NCI-H748 (cell line): ENCODE results near the gene ADH1A.
"Not testable (repeated sequence)": the region's sequence is repeated elsewhere in the genome, so short reads cannot be mapped to it uniquely, and the experiment has no call there.

ENCODE experiments used
- DNase-seq: peaks from one replicate; lab custom pipeline; 2025; ENCODE audit not compliant: unreplicated experiment; lab: John Stamatoyannopoulos, UW

The ADH1A gene

DNA sequence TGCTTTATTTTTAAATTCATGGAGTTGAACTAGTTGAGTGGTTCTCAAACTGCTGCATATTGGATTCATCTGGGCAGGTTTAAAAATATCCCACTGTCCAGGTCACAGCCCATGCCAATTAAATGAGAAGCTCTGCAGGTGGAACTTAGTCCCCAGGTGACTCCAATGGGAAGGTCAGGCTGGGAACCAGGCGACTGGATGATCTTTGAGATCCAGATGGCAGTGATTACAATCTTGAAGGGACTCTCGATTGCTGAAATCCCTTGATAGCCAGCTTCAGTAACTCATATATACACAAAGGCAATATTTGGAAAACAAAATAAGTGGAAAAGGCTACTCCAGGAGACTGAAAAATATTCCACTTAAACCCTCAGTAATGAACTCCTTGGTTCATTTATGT, 8.1 kb downstream of the ADH1A start:
- DNase-seq = no peak

DNA sequence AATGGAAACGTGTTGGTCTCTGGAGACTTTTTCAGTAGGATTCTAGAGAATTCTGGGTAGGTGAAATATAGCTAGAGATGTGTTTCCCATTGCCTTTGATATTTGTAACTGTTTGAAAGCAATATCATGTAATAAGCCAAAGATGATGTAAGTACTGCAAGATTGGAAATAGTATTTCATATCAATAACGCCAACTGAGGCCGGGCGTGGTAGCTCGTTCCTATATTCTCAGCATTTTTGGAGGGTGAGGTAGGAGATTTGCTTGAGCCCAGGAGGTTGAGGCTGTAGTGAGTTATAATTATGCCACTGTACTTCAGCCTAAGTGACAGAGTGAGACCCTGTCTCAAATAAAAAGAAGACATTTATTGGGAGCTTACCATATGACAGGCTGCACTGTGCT, 9.5 kb downstream of the ADH1A start:
- DNase-seq = no peak

DNA sequence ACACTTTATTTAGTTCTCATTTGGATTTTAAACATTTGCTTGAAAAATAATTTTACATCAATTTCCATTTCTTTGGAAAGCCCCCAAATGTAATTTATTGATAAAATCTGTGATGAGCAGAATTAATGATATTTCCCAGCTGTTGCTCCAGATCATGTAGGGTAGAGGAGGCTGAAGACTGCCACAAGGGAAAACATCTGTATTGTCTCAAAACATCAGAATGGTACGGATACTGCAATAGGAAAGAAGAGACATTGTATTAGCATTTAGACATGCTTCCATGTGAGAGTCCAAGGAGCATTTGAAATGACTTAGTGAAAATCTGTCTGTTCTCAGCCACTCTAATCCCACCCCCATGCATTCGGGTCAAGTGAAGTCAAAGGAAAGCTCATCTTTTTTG, 14.4 kb downstream of the ADH1A start:
- DNase-seq = no peak

DNA sequence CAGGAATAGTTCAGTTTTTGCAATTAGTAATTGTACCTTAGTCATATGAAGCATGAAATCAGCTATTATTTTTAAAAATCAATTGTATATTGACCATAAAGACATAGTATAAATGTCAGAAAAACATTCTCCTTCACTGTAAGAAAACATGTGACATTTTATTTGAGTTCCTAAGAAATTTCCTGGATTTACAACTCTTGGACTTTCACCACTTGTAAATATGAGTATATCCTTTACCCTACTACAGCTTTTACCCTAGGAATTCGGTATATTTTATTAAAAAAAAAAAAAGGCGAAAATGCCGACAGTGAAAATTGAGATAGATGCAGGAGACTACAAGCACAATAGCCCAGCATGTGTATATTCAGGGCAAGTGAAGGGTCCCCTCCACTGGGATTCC, 14.9 kb downstream of the ADH1A start:
- DNase-seq = no peak

DNA sequence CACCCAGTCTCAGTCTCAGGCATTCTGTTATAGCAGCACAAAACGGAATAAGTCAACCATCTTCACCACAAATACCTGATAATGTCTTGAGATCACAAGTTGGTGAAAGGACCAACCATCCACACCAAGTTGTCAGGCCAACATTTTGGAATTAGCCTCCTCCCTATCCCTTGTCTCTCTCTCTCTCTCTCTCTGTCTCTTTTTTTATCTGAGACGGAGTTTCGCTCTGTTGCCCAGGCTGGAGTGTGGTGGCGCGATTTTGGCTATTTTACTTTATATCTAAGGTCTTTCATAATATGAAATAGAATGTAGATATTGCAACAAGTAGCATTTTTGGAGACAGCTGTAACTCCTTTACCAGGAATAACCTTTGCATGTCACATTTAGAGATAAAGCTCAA, 15.7 kb downstream of the ADH1A start:
- no peak for DNase-seq

DNA sequence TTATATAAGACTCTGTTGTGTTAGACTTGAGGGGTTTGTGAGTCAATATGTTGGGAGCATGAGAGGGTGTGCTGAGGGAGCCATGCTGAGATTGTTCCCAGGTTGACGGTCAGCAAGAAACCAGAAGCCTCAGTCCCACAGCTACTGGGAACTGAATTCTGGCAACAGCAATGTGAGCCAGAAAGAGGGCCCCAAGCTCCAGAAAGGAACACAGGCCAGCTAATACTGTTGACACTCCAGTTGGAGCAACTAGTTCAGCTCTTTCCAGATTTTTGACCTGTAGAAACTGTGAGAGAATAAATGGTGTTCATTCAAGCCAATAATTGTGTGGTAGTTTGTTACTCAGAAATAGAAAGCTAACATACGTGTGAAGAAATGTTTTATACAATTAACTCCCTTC, 17.1 kb downstream of the ADH1A start:
- no peak for DNase-seq

DNA sequence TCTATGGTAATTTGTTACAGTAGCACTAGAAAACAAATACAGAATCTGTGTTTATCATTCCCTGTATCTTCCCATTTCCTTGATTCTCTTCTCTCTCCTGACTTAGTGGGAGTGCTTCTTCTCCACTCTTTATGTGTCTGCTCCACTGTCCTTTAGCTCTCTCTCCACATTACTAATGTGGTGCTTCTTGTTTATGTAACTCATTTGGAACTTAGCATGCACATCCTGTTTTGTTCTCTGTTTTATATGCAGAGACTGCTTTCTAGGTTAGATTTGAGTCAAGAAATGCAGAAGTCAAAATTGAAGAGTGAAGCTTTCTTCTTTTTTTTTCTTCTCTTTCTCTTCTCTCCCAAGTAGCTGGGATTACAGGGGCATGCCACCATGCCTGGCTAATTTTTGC, 25.9 kb downstream of the ADH1A start:
- no peak for DNase-seq

DNA sequence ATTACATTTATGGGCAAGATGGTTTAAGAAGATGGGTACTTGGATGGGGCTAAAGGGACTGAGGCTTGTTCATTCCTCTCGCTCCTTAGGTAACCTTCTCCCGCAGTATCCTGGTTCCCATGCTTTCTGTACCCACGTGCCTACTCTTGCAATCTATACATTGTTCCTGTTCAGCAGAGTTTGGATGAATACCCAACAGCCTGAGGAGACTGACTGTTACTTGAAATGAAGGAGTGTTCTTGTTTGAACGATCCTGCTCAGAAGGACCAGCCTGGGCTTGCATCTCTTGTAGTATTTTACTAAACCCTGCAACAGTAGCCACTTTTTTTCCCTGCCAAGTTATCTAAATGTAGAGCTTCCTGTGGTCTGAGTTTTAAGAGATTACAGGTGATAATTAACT, 38.0 kb downstream of the ADH1A start:
- DNase-seq = no peak

DNA sequence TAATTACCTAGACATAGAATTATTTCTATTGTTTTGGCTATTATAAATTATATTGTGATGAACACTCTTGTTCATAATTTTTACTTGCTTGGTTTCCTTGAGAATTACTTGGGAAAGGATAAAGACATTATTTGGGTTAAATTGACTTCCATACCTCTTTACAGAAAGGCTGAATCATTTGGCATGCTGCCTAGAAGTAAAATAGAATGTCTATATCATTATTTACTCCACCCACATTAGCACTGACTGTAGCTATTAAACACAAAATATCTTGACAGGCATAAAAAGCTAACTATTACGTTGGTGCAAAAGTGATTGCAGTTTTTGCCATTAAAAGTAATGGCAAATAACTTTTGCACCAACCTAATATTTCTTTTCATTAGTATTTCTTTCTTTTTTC, 42.1 kb downstream of the ADH1A start:
- peak; percentile 22 for DNase-seq

DNA sequence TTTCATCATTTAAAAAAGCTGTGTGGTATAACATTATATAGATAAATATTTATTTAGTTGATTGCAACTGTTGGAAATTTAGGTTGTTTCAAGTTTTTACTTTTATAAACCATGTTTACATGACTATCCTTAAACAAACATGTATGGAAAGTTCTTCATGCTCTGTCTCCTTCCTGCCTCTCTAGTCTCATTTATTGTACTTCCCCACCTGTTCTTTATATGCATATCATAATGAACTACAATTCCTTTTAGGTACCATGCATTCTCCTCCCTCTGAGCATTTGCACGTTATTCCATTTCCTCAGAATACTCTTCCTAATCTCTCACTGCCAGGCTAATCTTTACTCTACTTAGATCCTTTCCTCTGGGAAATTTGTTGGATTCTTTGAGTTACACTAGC, 54.8 kb downstream of the ADH1A start:
- no peak for DNase-seq

DNA sequence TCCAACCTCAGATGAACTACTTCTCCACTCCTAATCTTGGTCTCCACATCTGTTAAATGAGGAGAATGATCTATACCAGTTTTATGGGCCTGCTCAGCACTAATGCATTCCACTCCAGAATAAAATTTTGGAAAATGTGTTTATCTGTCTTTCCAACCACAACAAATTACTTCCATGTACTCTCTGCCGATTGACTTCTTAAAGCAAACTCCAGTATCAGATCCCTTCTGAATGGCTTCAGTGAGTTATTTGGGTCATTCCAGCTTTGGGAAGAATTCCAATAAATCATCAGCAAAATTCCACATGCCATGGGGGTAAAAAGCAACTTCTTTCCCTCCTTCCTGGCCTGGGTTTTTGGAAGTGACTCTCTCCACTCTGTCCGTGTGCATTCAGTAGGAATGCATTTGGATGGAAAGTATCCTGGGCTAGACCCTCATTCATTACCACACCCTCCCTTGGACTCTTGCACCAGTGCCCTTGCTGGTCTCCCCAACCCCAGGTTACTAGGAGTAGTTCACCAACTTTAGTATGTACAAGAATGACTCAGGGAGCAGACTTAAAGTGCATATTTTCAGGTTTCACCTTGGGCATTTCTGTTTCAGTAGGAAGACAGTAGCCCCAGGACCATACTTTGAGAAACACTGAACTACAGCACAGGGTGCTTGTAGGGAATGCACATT, 56.3 kb downstream of the ADH1A start:
- DNase-seq = no peak

DNA sequence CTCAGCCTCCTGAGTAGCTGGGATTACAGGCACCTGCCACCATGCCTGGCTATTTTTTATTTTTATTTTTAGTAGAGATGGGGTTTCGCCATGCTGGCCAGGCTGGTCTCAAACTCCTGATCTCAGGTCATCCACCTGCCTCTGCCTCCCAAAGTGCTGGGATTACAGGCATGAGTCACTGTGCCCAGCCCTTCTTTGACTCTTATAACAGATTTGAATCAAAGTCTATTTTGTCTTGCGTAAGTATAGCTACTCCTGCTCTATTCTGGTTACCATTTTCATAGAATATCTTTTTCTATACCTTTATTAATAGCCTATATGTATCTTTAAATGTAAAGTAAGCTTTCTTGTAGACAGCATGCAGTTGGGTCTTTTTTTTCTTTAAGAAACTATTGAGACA, 57.4 kb downstream of the ADH1A start:
- not testable (repeated sequence) for DNase-seq

DNA sequence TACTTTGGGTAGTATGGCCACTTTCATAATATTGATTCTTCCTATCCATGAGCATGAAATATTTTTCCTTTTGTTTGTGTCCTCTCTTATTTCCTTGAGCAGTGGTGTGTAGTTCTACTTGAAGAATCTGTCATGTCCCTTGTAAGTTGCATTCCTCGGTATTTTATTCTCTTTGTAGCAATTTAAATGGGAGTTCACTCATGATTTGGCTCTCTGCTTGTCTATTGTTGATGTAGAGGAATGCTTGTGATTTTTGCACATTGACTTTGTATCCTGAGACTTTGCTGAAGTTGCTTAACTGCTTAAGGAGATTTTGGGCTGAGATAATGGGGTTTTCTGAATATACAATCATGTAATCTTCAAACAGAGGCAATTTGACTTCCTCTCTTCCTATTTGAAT, 62.1 kb downstream of the ADH1A start:
- DNase-seq = not testable (repeated sequence)

DNA sequence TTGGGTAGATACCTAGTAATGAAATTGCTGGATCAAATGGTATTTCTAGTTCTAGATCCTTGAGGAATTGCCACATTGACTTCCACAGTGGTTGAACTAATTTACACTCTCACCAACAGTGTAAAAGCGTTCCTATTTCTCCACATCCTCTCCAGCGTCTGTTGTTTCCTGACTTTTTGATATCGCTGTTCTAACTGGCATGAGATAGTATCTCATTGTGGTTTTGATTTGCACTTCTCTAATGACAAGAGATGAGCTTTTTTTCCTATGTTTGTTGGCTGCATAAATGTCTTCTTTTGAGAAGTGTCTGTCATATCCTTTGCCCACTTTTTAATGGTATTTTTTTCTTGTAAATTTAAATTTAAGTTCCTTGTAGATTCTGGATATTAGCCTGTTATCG, 63.1 kb downstream of the ADH1A start:
- DNase-seq = not testable (repeated sequence)
